SH-SY5Y (cell line): ENCODE data around the gene SDF2L1.

Experiments used
- GATA2 ChIP-seq: IDR thresholded peaks from 2 replicates; pipeline ENCODE4 v1.6.1; 2011; ENCODE audit warnings: mild to moderate bottlenecking, low read depth, low read length
- GATA3 ChIP-seq: IDR thresholded peaks from 2 replicates; pipeline ENCODE4 v1.6.1; 2011; ENCODE audit warnings: low read depth, mild to moderate bottlenecking, low read length, moderate library complexity

Gene SDF2L1

DNA sequence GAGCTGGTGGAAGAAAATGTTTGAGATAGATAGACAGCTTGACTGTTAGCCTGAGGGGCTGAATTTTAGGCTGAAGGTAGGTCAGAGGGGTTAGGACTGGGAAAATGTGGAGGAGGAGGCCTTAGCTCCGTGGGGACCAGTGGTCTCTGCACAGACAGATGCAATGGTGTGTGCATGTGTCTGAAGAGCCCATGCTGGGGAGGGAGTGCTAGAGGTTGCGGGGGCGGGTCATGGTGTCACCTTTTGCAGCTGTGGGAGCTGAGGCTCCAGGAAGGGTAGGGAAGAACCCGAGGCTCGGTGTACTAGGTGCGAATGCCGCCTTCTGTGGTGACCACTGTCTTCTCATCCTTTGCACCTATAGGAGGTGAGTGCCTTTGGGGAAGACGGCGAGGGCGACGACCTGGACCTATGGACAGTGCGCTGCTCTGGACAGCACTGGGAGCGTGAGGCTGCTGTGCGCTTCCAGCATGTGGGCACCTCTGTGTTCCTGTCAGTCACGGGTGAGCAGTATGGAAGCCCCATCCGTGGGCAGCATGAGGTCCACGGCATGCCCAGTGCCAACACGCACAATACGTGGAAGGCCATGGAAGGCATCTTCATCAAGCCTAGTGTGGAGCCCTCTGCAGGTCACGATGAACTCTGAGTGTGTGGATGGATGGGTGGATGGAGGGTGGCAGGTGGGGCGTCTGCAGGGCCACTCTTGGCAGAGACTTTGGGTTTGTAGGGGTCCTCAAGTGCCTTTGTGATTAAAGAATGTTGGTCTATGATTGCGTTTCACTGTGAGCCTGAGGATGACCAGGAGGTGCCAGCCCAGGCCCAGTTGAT is 1.6 kb downstream of the SDF2L1 start:
- TF ChIP-seq GATA3 (no peak), GATA2 (no peak)

DNA sequence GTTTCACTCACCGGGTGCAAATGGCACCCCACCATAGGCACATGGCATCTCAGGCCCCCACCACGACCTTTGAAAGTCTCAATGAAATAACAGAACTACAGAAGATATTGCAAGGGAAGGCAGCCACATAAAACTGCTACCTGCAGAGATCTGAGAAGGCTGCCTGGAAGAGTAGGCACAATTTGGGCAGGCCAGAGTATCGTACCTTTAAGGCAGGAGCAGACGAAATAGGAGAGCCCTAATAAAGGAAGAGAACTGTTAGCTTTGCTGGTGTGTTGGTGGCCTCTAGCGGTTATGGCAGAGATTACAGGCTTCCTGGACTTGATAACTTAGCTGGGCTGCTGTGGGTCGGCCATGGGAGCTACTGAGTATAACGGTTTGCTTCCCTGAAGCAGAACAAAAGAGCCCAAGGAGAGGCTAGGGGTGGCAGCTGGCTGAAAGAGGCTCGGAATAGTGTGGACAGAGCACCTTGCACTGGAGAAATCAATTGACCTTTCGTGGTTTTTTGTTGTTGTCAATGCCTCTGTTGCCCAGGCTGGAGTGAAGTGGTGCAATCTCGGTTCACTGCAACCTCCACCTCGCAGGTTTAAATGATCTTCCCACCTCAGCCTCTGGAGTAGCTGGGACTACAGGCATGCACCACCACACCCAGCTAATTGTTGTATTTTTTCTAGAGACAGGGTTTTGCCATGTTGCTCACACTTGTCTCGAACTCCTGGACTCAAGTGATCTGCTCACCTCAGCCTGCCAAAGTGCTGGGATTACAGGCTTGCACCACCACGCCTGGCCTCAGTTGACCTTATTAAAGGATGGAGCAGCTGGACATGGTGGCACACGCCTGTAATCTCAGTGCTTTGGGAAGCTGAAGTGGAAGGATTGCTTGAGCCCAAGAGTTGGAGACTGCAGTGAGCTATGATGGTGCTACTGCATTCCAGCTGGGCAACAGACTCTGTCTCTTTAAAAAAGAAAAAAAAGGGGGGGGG is 4.8 kb downstream of the SDF2L1 start:
- TF ChIP-seq GATA3 (no peak), GATA2 (no peak)

DNA sequence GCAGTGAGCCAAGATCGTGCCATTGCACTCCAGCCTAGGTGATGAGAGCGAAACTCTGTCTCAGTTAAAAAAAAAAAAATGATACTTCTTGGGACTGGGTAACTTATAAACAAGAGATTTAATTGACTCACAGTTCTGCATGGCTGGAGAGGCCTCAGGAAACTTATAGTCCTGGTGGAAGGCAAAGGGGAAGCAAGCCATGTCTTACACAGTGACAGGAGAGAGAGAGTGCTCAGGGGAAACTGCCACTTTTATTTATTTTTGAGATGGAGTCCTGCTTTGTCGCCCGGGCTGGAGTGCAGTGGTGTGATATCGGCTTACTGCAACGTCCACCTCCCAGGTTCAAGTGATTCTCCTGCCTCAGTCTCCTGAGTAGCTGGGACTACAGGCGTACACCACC is 8.2 kb downstream of the SDF2L1 start:
- TF ChIP-seq GATA2 (no peak), GATA3 (no peak)

DNA sequence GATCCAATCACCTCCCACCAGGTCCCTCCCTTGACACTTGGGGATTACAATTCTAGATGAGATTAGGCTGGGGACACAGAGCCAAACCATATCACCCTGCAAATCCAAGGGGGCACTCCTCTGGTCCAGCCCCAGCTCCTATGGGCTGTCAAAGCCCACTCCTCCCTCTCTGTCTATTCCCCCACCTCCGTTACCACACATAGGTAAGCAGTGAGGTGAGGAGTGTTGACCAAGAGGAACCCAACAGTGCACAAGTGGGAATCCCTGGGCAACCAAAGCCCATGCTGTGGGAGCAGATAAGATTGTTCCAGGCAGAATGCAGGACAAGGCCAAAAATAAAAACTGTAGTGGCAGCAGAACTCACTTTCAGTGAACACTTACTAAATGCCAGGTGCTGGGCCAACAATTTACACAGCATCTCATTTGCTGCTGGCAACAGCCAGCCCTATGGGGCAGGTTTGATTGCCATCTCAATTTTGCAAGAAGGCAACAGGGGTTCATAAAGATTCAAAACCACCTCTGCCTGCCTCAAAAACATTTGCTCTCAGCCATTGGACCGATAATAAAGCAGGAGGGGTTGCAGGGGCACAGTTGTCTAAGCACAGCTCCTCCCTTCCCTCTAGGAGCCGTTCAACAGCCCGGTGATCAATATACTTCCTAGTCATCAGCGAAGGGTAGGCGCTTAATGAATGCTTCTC is 8.9 kb downstream of the SDF2L1 start:
- no peak for TF ChIP-seq GATA3
- no peak for TF ChIP-seq GATA2

DNA sequence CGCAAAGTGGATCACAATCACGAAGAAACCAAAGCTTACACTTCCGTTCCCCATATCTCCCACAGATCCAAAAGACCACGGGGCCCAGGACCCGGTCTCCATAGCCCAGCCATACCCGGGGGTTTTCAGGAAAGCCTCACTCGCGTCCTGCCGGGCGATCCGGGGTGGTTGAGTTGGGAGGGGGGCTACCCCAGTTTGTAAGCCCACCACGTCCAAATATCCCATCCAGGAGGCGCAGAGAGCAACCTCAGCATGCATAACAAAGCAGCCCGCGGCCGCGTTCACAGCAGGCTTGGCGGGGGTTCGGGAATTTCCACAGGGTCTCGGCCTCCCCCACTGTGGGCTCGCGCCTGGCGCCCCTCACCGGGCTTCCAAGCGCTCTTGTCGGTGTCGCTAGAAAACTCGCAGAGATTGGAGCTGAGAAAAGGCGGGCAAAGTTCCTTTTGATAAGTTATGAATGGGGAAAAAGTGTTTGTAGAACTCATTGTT is 9.5 kb downstream of the SDF2L1 start:
- TF ChIP-seq GATA2 (no peak), GATA3 (no peak)

DNA sequence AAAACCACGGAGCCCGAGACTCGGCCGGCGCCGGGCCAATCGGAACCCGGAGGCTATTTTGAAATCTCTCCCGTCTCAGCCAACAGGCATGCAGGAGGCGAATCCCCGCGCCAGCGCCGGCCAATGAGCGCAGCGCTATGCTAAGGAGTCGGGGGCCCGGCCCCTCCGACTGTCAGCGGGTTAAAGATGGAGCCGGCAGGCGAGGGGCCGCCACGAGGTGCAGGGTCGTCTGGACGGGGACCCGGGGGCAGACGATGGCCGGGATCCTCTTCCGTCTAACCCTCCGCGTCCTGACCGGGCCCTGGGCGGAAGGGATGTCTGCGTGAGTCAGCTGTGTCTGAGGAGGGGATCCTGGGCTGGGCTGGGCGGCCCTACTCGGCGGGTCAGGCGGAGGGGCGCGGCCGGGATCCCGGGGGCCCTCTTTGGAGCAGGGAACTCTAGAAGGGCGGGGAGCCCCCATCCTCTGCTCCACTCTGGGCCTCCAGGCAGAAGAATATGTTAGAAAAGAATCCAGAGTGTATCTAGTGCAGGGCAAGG is 10.0 kb downstream of the SDF2L1 start:
- TF ChIP-seq GATA3, result no peak

DNA sequence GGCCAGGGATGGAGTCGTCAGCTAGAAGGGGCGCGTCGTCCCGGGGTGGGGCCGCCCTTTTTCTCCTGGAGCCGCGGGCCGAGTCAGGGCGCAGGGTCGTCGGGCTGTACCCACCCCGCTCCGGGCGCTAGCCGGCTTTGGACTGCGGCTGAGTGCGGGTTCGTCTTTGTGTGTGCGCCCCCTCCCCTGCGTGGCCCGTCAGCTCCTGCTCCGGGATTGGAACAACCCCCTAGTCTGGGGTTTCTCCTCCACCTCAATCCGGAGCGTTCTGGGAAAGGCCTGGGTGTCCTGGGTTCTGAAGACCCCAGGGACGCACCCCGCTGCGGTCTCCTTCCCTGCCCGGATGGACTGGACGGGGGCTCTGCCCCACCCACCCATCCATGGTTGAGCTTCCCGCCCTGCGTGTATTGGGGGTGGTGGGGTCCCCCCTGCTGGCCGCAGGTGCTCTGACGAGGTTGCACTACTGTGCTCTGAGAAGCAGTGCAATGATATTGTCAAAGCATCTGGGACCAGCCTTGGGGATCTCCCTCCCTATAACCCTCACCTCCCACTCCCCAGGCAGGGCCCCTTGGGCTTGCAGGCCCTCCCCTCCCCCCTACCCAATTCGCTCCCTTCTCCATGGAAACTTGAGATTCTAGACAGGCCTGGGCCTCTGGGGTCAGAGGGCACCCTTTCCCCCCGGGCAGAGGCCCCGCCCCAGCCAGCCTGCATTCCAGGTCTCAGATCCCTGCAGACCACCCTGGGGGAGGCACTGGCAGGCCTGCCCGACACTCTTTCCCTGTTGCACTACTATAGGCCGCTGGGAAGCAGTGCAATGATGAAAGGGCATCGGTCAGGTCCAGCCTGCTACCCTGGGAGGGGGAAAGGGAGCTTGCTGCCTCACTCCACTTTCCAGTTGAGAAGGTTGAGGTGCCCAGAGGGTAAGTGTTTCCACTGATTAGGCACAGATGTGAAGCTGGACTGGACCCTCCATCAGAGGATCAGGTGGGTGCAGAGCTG is 10.7 kb downstream of the SDF2L1 start:
- TF ChIP-seq GATA3 (no peak), GATA2 (no peak)

DNA sequence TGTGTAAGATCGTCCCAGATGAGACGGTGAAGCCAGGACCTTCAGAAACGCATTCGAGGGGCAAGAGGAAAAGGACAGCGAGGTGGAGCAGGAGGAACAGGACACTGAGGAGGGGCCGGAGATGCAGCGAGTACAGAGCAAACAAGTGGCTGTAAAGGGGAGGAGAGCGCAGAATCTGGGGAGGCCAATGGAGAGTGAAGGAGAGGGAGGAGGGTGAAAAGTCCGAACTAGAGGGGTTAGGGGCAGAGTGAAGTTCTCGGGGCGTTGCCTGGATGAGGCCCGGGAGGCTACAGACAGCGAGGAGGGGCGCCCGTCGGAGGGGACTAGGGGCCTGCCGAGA is 14.9 kb downstream of the SDF2L1 start:
- TF ChIP-seq GATA3, result no peak
- TF ChIP-seq GATA2, result no peak

DNA sequence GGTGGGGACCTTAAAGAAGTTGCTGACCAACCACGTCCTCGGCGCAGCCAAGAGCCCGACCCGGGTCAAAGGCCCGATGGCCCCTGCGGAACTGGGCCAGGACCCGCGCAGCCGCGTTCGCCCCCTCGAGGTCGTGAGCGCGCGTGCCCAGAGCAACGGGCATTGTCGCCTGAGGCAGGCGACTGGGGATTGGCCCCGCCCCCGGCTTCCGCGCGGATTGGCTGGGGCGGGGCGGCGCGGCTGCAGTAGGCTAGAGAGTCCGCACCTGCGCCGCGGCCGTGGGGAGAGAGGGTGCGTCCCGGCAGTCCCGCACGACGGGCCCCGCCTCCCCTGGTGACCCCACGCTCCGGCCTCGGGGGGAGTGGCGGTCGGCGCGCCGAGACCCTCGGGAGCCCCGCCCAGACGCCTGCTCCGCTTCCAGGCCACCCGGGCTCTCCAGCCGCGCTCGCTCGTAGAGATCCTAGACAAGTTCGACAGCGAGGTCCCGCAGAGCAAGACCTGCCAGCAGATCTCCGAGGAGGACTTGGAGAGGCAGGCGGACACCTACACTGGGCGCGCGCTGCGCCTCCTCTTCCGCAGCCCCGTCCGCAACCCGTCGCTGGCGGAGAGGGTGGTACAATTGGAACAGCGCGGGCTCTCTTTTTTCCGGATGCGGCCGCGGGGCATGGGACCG is 15.4 kb downstream of the SDF2L1 start:
- TF ChIP-seq GATA2 (no peak), GATA3 (no peak)

DNA sequence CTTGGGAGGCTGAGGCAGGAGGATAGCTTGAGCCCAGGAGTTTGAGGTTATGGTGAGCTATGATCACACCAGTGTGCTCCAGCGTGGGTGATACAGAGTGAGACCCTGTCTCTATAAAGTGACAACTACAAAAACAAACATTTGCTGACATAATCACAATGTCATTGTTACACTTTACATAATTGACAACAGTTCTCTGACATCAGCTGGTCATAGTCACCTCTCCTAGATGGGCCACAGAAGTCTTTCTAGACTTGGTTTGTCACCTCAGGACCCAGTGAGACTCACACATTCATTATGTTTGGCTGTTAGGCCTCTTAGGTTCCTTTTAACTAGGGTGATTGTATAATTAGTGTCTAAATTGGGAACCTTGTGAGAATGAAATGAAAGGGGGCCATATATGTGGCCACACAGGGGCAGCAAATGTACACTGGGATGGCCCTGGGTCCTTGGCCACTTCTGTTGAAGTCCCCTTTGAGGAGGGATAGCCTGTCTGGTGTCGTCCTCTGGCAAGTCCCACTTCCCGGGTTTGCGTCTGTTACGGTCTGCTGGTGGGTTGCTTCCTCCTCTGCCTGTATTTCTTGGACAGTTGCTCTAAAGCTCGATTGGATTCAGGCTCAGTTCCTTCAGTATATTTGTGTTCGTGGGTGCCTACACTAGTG is 17.9 kb downstream of the SDF2L1 start:
- TF ChIP-seq GATA3 (no peak), GATA2 (no peak)

DNA sequence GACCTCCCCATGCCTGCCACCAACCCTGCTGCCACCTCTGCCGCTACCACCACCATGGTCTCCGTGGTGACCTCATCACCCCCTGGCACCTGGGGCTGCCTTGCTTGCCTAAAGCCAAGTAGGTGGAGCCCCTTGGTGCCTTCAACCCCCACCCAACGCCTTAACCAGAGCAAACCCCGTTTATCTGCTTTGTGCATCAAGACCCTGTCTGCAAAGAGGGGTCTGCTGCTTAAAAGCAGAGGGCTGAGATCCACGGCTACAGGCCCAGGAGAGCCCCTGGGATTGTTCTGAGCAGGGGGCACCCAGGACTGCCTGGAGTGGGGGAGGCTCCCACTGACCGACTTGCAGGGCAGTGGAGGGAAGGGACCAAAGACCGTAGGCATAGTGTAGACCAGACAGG is 18.8 kb downstream of the SDF2L1 start:
- TF ChIP-seq GATA3, result no peak
- no peak for TF ChIP-seq GATA2

DNA sequence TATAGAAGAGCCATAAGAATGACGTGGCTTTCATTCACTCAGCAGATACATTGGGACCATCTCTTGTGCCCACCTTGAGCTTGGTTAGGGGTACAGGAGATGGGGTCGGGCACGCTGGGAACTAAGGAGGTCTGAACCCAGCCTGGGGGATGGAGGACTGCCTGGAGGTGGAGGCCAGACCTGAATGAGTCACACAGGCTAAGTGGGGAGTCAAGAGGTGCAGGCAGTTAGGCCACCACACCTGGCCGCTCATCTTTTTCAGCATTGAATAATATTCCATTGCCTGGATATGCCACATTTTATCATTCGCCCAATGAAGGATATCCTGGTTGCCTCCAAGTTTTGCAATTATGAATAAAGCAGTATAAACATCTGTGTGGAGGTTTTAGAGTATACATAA is 19.9 kb downstream of the SDF2L1 start:
- TF ChIP-seq GATA2 (no peak), GATA3 (no peak)

DNA sequence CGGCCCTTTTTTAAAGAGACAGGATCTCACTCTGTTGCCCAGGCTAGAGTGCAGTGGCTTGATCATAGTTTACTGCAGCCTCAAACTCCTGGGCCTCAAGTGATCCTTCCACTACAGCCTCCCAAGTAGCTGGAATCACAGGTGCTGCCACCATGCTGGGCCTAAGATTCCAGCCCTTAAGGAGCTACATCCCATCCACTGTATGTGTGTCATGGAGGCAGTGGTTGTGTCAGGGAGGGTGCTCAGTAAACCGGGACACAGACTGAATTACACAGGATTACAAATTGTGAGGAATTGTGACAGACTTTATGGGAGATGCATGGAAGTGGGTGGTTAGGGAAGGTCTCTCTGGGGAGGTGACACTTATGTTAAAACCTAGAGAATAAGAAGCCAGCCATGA is 21.6 kb downstream of the SDF2L1 start:
- TF ChIP-seq GATA2, result no peak
- TF ChIP-seq GATA3, result no peak
